Left ventricle myocardium inferior (tissue), 1 donor: ENCODE measurements around the gene LNP1. TPM values are rescaled to one million over a fixed set of nuclear protein-coding genes. Genes with fewer than 3 reads are reported as not detected.

Source experiments
- DNase-seq: peaks from one replicate; pipeline ENCODE4 v3.0.0-alpha.2; 2020
- H3K27ac ChIP-seq: fragments of 200-600 bp; replicated peaks from 2 replicates; pipeline ENCODE4 v1.8.0; 2021
- H3K27me3 ChIP-seq: fragments of 200-600 bp; 2 replicates; pipeline ENCODE4 v1.8.0; 2021; ENCODE audit warnings: low read depth
- H3K36me3 ChIP-seq: fragments of 200-600 bp; 2 replicates; pipeline ENCODE4 v1.8.0; 2021
- H3K4me1 ChIP-seq: fragments of 200-600 bp; 2 replicates; pipeline ENCODE4 v1.8.0; 2021
- H3K4me3 ChIP-seq: fragments of 200-600 bp; 2 replicates; pipeline ENCODE4 v1.8.0; 2021; ENCODE audit warnings: mild to moderate bottlenecking, moderate library complexity
- H3K9me3 ChIP-seq: fragments of 200-600 bp; replicated peaks from 2 replicates; pipeline ENCODE4 v1.8.0; 2021
- CTCF ChIP-seq: fragments of 200-600 bp; IDR thresholded peaks from 2 replicates; pipeline ENCODE4 v1.8.0; 2021; ENCODE audit warnings: antibody characterized with exemption, mild to moderate bottlenecking, borderline replicate concordance
- intact Hi-C: fragments of 100-400 bp; cut with micrococcal nuclease; formaldehyde crosslinking; loops from one replicate; pipeline ENCODE4 v1.11.0; 2022
- total RNA-seq: library from RNA; stranded (reverse); fragmentation: NEBNext Ultra II Directional; extraction: Animal tissue kit (Norgen Biotek cat#: 25700); gene quantifications from one replicate; pipeline ENCODE4 v1.2.1, GENCODE V29; 2021
- donor health status: DM: no; HTN: yes; CAD: no; lungs with severe emphysema.

The LNP1 gene
- total RNA-seq, 1 donor from 2014 or later, result 4.2 TPM

- peaks cover 21% of the 10 kb centered on the region for H3K9me3 ChIP-seq
- intact Hi-C loops, result no loop called here
- H3K27me3 ChIP-seq, result no peaks in the 10 kb centered on the region
- DNase-seq, result no peak
- H3K36me3 ChIP-seq, result peaks cover 17% of the 10 kb centered on the region
- H3K27ac ChIP-seq, result no peak overlapping the region
- H3K4me3 ChIP-seq, result no peak overlapping the region
- H3K4me1 ChIP-seq, result peaks cover 40% of the 10 kb centered on the region
- TF ChIP-seq CTCF, result no peak
These were observed 2.9 kb downstream of the LNP1 start for GRCh38 chr3:100404250-100404548.

- H3K27me3 ChIP-seq, result no peaks in the 10 kb centered on the region
- H3K36me3 ChIP-seq, result peaks cover 21% of the 10 kb centered on the region
- no peak for TF ChIP-seq CTCF
- no peak for DNase-seq
- H3K4me3 ChIP-seq, result no peak overlapping the region
- peaks cover 20% of the 10 kb centered on the region for H3K4me1 ChIP-seq
- no peak overlapping the region for H3K27ac ChIP-seq
- intact Hi-C loops, result no loop called here
- H3K9me3 ChIP-seq, result peaks cover 30% of the 10 kb centered on the region
These were observed 5.8 kb downstream of the LNP1 start for GRCh38 chr3:100407164-100407563.

GRCh38 chr3:100407977-100408532 is 6.7 kb downstream of the LNP1 start:
- no peaks in the 10 kb centered on the region for H3K27me3 ChIP-seq
- peaks cover 11% of the 10 kb centered on the region for H3K4me1 ChIP-seq
- TF ChIP-seq CTCF, result no peak
- H3K9me3 ChIP-seq, result peaks cover 30% of the 10 kb centered on the region
- DNase-seq, result no peak
- no peak overlapping the region for H3K4me3 ChIP-seq
- intact Hi-C loops, result no loop called here
- H3K36me3 ChIP-seq, result peaks cover 21% of the 10 kb centered on the region
- H3K27ac ChIP-seq, result no peak overlapping the region

GRCh38 chr3:100411091-100411982 is 10.0 kb downstream of the LNP1 start:
- intact Hi-C loops, result no loop called here
- no peak for DNase-seq

More at GRCh38 chr3:100411091-100411982, 10.0 kb downstream of the LNP1 start:
- peaks cover 21% of the 10 kb centered on the region for H3K36me3 ChIP-seq
- H3K4me1 ChIP-seq, result no peaks in the 10 kb centered on the region
- H3K27ac ChIP-seq, result no peak overlapping the region
- H3K27me3 ChIP-seq, result no peaks in the 10 kb centered on the region
- H3K4me3 ChIP-seq, result no peak overlapping the region
- TF ChIP-seq CTCF, result no peak
- peaks cover 30% of the 10 kb centered on the region for H3K9me3 ChIP-seq
